ENCODE measurements around the gene HABP4.

The HABP4 gene

GRCh38 chr9:96519787-96520186 is 69.8 kb downstream of the HABP4 start:
- Histone ChIP-seq H3K4me3 (ENCODE audit: low read length) (no peak overlapping the region), H3K79me2 (ENCODE audit: control insufficient read depth, low read length) (no peaks in the 10 kb centered on the region), H3F3A (ENCODE audit: control insufficient read depth, insufficient read depth) (no peaks in the 10 kb centered on the region), H3K4me2 (ENCODE audit: low read length) (no peak overlapping the region), H3K9me3 (ENCODE audit: control insufficient read depth, insufficient read depth, low read length) (no peaks in the 10 kb centered on the region), H3K9me2 (replicated peaks; ENCODE audit: control insufficient read depth, low read length) (no peaks in the 10 kb centered on the region), H4K20me1 (ENCODE audit: control insufficient read depth, insufficient read depth, low read depth, low read length) (no peaks in the 10 kb centered on the region), H3K36me3 (ENCODE audit: control insufficient read depth, low read length) (no peaks in the 10 kb centered on the region), H3K27me3 (ENCODE audit: control insufficient read depth, low read length) (peaks cover 8% of the 10 kb centered on the region; the same call in 1 of the 2 replicates), H3K4me1 (ENCODE audit: control insufficient read depth, low read length) (no peaks in the 10 kb centered on the region), H3K27ac (ENCODE audit: low read depth, low read length) (no peak overlapping the region)
- TF ChIP-seq EZH2phosphoT487 (IDR thresholded peaks at IDR 0.05; ENCODE audit: borderline replicate concordance, low read length) (no peak), CTCF (IDR thresholded peaks at IDR 0.05; ENCODE audit: low read depth, low read length, poor library complexity, severe bottlenecking) (no peak)

GRCh38 chr9:96522366-96522765 is 72.4 kb downstream of the HABP4 start:
- H3K4me3 ChIP-seq (ENCODE audit: low read length) = no peak overlapping the region
- no peaks in the 10 kb centered on the region for H3K79me2 ChIP-seq (ENCODE audit: control insufficient read depth, low read length)
- no peak for TF ChIP-seq EZH2phosphoT487 (IDR thresholded peaks at IDR 0.05; ENCODE audit: borderline replicate concordance, low read length)
- TF ChIP-seq CTCF (IDR thresholded peaks at IDR 0.05; ENCODE audit: low read depth, low read length, poor library complexity, severe bottlenecking) = no peak

GRCh38 chr9:96523374-96523773 is 73.4 kb downstream of the HABP4 start:
- TF ChIP-seq CTCF (IDR thresholded peaks at IDR 0.05; ENCODE audit: low read depth, low read length, poor library complexity, severe bottlenecking) (no peak), EZH2phosphoT487 (IDR thresholded peaks at IDR 0.05; ENCODE audit: borderline replicate concordance, low read length) (no peak)
- Histone ChIP-seq H4K20me1 (ENCODE audit: control insufficient read depth, insufficient read depth, low read depth, low read length) (no peaks in the 10 kb centered on the region), H3K36me3 (ENCODE audit: control insufficient read depth, low read length) (no peaks in the 10 kb centered on the region), H3K9me2 (replicated peaks; ENCODE audit: control insufficient read depth, low read length) (no peaks in the 10 kb centered on the region), H3K4me2 (ENCODE audit: low read length) (no peak overlapping the region), H3K4me3 (ENCODE audit: low read length) (no peak overlapping the region), H3K27me3 (ENCODE audit: control insufficient read depth, low read length) (peaks cover 5% of the 10 kb centered on the region; the same call in 1 of the 2 replicates), H3K27ac (ENCODE audit: low read depth, low read length) (no peak overlapping the region), H3K79me2 (ENCODE audit: control insufficient read depth, low read length) (no peaks in the 10 kb centered on the region), H3K9me3 (ENCODE audit: control insufficient read depth, insufficient read depth, low read length) (no peaks in the 10 kb centered on the region), H3K4me1 (ENCODE audit: control insufficient read depth, low read length) (no peaks in the 10 kb centered on the region), H3F3A (ENCODE audit: control insufficient read depth, insufficient read depth) (no peaks in the 10 kb centered on the region)

More at GRCh38 chr9:96522366-96522765, 72.4 kb downstream of the HABP4 start:
- no peaks in the 10 kb centered on the region for H3K9me2 ChIP-seq (replicated peaks; ENCODE audit: control insufficient read depth, low read length)
- no peak overlapping the region for H3K27ac ChIP-seq (ENCODE audit: low read depth, low read length)
- H3F3A ChIP-seq (ENCODE audit: control insufficient read depth, insufficient read depth) = no peaks in the 10 kb centered on the region
- no peak overlapping the region for H3K4me2 ChIP-seq (ENCODE audit: low read length)
- no peaks in the 10 kb centered on the region for H3K4me1 ChIP-seq (ENCODE audit: control insufficient read depth, low read length)
- H3K27me3 ChIP-seq (ENCODE audit: control insufficient read depth, low read length) = peaks cover 5% of the 10 kb centered on the region; the same call in 1 of the 2 replicates
- H3K36me3 ChIP-seq (ENCODE audit: control insufficient read depth, low read length) = no peaks in the 10 kb centered on the region
- H4K20me1 ChIP-seq (ENCODE audit: control insufficient read depth, insufficient read depth, low read depth, low read length) = no peaks in the 10 kb centered on the region
- H3K9me3 ChIP-seq (ENCODE audit: control insufficient read depth, insufficient read depth, low read length) = no peaks in the 10 kb centered on the region
